Osteoblast (primary cell): ENCODE data around the gene DPP4. TPM values are rescaled to one million over a fixed set of nuclear protein-coding genes. Genes with fewer than 3 reads are reported as not detected.

Experiments
- DNase-seq: peaks from one replicate; pipeline ENCODE4 v3.0.0; 2011; ENCODE audit warnings: low spot score, mixed read lengths; ENCODE audit not compliant: insufficient read length; ENCODE audit errors: missing footprints
- H2AFZ ChIP-seq: 2 replicates; pipeline ENCODE4 v1.6.0; 2011; ENCODE audit warnings: mild to moderate bottlenecking, low read length
- H3K27ac ChIP-seq: 2 replicates; pipeline ENCODE4 v1.5.1; 2011; ENCODE audit warnings: mild to moderate bottlenecking, low read depth, low read length, moderate library complexity
- H3K27me3 ChIP-seq: 2 replicates; pipeline ENCODE4 v1.6.0; 2012; ENCODE audit warnings: mild to moderate bottlenecking, control low read depth, inconsistent platforms, low read length, moderate library complexity; ENCODE audit not compliant: insufficient read depth
- H3K36me3 ChIP-seq: 2 replicates; pipeline ENCODE4 v1.5.1; 2011; ENCODE audit warnings: mild to moderate bottlenecking, low read length, control low read depth, moderate library complexity; ENCODE audit not compliant: insufficient read depth
- H3K4me1 ChIP-seq: 2 replicates; pipeline ENCODE4 v1.5.1; 2011; ENCODE audit warnings: mild to moderate bottlenecking, low read length, control low read depth, moderate library complexity; ENCODE audit not compliant: insufficient read depth
- H3K4me2 ChIP-seq: 2 replicates; pipeline ENCODE4 v1.6.0; 2011; ENCODE audit warnings: mild to moderate bottlenecking, low read length; ENCODE audit not compliant: insufficient read depth
- H3K4me3 ChIP-seq: fragments of 200-600 bp; sonication (generic); 3 replicates; pipeline ENCODE4 v1.5.1; 2012; ENCODE audit warnings: mild to moderate bottlenecking, low read length, inconsistent platforms; ENCODE audit not compliant: insufficient read depth
- H3K79me2 ChIP-seq: 2 replicates; pipeline ENCODE4 v1.6.0; 2012; ENCODE audit warnings: mild to moderate bottlenecking, low read length, control low read depth, inconsistent platforms; ENCODE audit not compliant: insufficient read depth
- H3K9me3 ChIP-seq: 2 replicates; pipeline ENCODE4 v1.5.1; 2011; ENCODE audit warnings: low read depth, low read length, control low read depth
- H4K20me1 ChIP-seq: 2 replicates; pipeline ENCODE4 v1.6.0; 2012; ENCODE audit warnings: mild to moderate bottlenecking, low read length, control low read depth; ENCODE audit not compliant: insufficient read depth
- CTCF ChIP-seq: IDR thresholded peaks from 2 replicates; pipeline ENCODE4 v1.5.1; 2011; ENCODE audit warnings: mild to moderate bottlenecking, low read depth, low read length, moderate library complexity; ENCODE audit errors: extremely low read depth
- total RNA-seq: library from RNA; depleted of rRNA; stranded (reverse); fragments of >200 nt; gene quantifications from 2 replicates; pipeline ENCODE4 v1.2.3, GENCODE V29; 2012

Gene DPP4
- total RNA-seq, 1 donor = 192 TPM

GRCh38 chr2:162041485-162041884 is 32.5 kb downstream of the DPP4 start:
- no peaks in the 10 kb centered on the region for H3K36me3 ChIP-seq
- H4K20me1 ChIP-seq = no peaks in the 10 kb centered on the region
- no peaks in the 10 kb centered on the region for H3K9me3 ChIP-seq
- no peak overlapping the region for H3K27ac ChIP-seq
- H3K4me2 ChIP-seq = no peak overlapping the region
- no peaks in the 10 kb centered on the region for H3K27me3 ChIP-seq
- no peaks in the 10 kb centered on the region for H3K79me2 ChIP-seq
- DNase-seq = no peak
- no peak for TF ChIP-seq CTCF
- no peak overlapping the region for H2AFZ ChIP-seq
- no peaks in the 10 kb centered on the region for H3K4me1 ChIP-seq
- no peak overlapping the region for H3K4me3 ChIP-seq

GRCh38 chr2:162038725-162039124 is 35.3 kb downstream of the DPP4 start:
- Histone ChIP-seq H3K4me2 (no peak overlapping the region), H3K27me3 (no peaks in the 10 kb centered on the region), H4K20me1 (no peaks in the 10 kb centered on the region), H3K4me3 (no peak overlapping the region), H3K9me3 (no peaks in the 10 kb centered on the region), H3K79me2 (no peaks in the 10 kb centered on the region), H3K27ac (no peak overlapping the region), H3K4me1 (no peaks in the 10 kb centered on the region), H3K36me3 (no peaks in the 10 kb centered on the region), H2AFZ (no peak overlapping the region)
- TF ChIP-seq CTCF = no peak
- no peak for DNase-seq

GRCh38 chr2:162037886-162038285 is 36.1 kb downstream of the DPP4 start:
- DNase-seq = no peak
- H3K4me3 ChIP-seq = no peak overlapping the region
- no peak overlapping the region for H3K4me2 ChIP-seq
- H3K27me3 ChIP-seq = no peaks in the 10 kb centered on the region
- H3K36me3 ChIP-seq = peaks cover 6% of the 10 kb centered on the region
- H2AFZ ChIP-seq = no peak overlapping the region
- H3K9me3 ChIP-seq = no peaks in the 10 kb centered on the region
- TF ChIP-seq CTCF = no peak
- H3K4me1 ChIP-seq = no peaks in the 10 kb centered on the region
- no peaks in the 10 kb centered on the region for H4K20me1 ChIP-seq
- H3K27ac ChIP-seq = no peak overlapping the region
- no peaks in the 10 kb centered on the region for H3K79me2 ChIP-seq

GRCh38 chr2:162037028-162037795 is 36.8 kb downstream of the DPP4 start:
- Histone ChIP-seq H3K79me2 (no peaks in the 10 kb centered on the region), H3K9me3 (no peaks in the 10 kb centered on the region), H4K20me1 (no peaks in the 10 kb centered on the region), H3K36me3 (peaks cover 6% of the 10 kb centered on the region), H2AFZ (no peak overlapping the region), H3K4me2 (no peak overlapping the region), H3K4me3 (no peak overlapping the region), H3K27me3 (no peaks in the 10 kb centered on the region), H3K4me1 (no peaks in the 10 kb centered on the region), H3K27ac (no peak overlapping the region)
- no peak for DNase-seq
- no peak for TF ChIP-seq CTCF
